Peyer's patch (tissue), 4 donors: Measurements from ENCODE around the gene CAB39L.

Experiments used
- POLR2A ChIP-seq, 2 donors: fragments of 450-650 bp; IDR thresholded peaks; one replicate each; pipeline ENCODE4 v1.5.1; 2017; ENCODE audit warnings: antibody characterized with exemption in 2 of 2, mild to moderate bottlenecking in 2 of 2, moderate library complexity in 2 of 2
- TF ChIP-seq, protein P1 (sequence below), 6 experiments: fragments of 450-650 bp in 4 of 6; fragments of 200-600 bp in 2 of 6; sonication (generic) in 1 of 6; IDR thresholded peaks; one replicate each; pipeline ENCODE4 v1.5.1; 2017 to 2019; ENCODE audit warnings: antibody characterized with exemption in 6 of 6, mild to moderate bottlenecking in 3 of 6, moderate library complexity in 1 of 6

GRCh38 chr13:49259586-49259985 lies 184.3 kb downstream of the CAB39L start:
- TF ChIP-seq, protein P1, sequence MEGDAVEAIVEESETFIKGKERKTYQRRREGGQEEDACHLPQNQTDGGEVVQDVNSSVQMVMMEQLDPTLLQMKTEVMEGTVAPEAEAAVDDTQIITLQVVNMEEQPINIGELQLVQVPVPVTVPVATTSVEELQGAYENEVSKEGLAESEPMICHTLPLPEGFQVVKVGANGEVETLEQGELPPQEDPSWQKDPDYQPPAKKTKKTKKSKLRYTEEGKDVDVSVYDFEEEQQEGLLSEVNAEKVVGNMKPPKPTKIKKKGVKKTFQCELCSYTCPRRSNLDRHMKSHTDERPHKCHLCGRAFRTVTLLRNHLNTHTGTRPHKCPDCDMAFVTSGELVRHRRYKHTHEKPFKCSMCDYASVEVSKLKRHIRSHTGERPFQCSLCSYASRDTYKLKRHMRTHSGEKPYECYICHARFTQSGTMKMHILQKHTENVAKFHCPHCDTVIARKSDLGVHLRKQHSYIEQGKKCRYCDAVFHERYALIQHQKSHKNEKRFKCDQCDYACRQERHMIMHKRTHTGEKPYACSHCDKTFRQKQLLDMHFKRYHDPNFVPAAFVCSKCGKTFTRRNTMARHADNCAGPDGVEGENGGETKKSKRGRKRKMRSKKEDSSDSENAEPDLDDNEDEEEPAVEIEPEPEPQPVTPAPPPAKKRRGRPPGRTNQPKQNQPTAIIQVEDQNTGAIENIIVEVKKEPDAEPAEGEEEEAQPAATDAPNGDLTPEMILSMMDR (IDR thresholded peaks at IDR 0.05) = no peak
- no peak for TF ChIP-seq POLR2A (IDR thresholded peaks at IDR 0.05)
